ENCODE measurements around the gene GRIK4. TPM values are rescaled to one million over a fixed set of nuclear protein-coding genes. Genes with fewer than 3 reads are reported as not detected.

Gene GRIK4
- total RNA-seq, 1 donor from 2014 or later: 2.2 TPM

- Histone ChIP-seq H2AFZ (ENCODE audit: low read depth, low read length) (no peak overlapping the region), H3K36me3 (ENCODE audit: insufficient read depth, low read length) (no peaks in the 10 kb centered on the region), H3K4me3 (ENCODE audit: insufficient read depth, low read depth, low read length) (no peak overlapping the region), H3K4me1 (ENCODE audit: insufficient read depth, low read length) (no peaks in the 10 kb centered on the region), H3K27ac (ENCODE audit: low read depth, low read length) (no peak overlapping the region), H4K20me1 (ENCODE audit: insufficient read depth, low read length) (no peaks in the 10 kb centered on the region), H3K4me2 (ENCODE audit: low read length) (no peak overlapping the region), H3K27me3 (ENCODE audit: insufficient read depth, low read length) (peaks cover 18% of the 10 kb centered on the region), H3K9me3 (ENCODE audit: insufficient read depth, low read depth, low read length) (no peaks in the 10 kb centered on the region), H3K9ac (ENCODE audit: low read length) (no peak overlapping the region), H3K79me2 (ENCODE audit: insufficient read depth, low read length) (no peaks in the 10 kb centered on the region)
- H3K27me3 Mint-ChIP-seq (ENCODE audit: low read depth, unreplicated experiment): peaks cover 55% of the 10 kb centered on the region
- TF ChIP-seq CTCF (IDR thresholded peaks at IDR 0.05; ENCODE audit: insufficient read depth, low read depth, low read length) (no peak), EZH2 (IDR thresholded peaks at IDR 0.05; ENCODE audit: insufficient read depth, low read length) (no peak)
- peaks cover 9% of the 10 kb centered on the region for H3K36me3 Mint-ChIP-seq (ENCODE audit: low read depth, unreplicated experiment)
- H3K27ac Mint-ChIP-seq (ENCODE audit: unreplicated experiment): no peak overlapping the region
- FAIRE-seq (no peak), DNase-seq (ENCODE audit: low read depth) (no peak)
- H3K9me3 Mint-ChIP-seq (ENCODE audit: unreplicated experiment): no peaks in the 10 kb centered on the region
- no peak overlapping the region for H3K4me3 Mint-ChIP-seq (ENCODE audit: unreplicated experiment)
- no peaks in the 10 kb centered on the region for H3K4me1 Mint-ChIP-seq (ENCODE audit: low read depth, unreplicated experiment)
These were observed 308.2 kb downstream of the GRIK4 start for GRCh38 chr11:120819437-120820365.

DNA sequence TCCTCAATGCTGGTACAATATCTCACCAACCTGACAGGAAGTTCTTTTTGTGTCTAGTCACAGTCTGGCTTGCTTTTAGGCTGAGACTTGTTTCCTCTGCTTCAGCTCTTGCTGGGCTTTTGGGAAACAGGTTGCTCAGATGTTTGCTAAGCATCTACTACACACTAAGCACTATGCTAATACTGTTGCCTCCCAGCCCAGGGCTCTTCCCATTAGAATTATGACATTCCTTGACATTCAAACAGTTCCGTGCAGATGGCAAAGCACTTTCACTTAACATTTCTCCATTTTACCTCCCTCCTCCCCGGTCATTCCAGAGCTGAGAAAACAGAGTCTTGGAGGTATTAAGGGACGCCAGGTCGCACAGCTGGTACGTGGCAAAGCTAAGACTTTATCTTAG, 311.6 kb downstream of the GRIK4 start:
- Mint-ChIP-seq H3K4me3 (ENCODE audit: unreplicated experiment) (no peak overlapping the region), H3K27ac (ENCODE audit: unreplicated experiment) (no peak overlapping the region), H3K9me3 (ENCODE audit: unreplicated experiment) (no peaks in the 10 kb centered on the region), H3K4me1 (ENCODE audit: low read depth, unreplicated experiment) (no peaks in the 10 kb centered on the region), H3K27me3 (ENCODE audit: low read depth, unreplicated experiment) (peaks cover 41% of the 10 kb centered on the region), H3K36me3 (ENCODE audit: low read depth, unreplicated experiment) (peaks cover 5% of the 10 kb centered on the region)
- Histone ChIP-seq H2AFZ (ENCODE audit: low read depth, low read length) (no peak overlapping the region), H4K20me1 (ENCODE audit: insufficient read depth, low read length) (no peaks in the 10 kb centered on the region), H3K4me1 (ENCODE audit: insufficient read depth, low read length) (no peaks in the 10 kb centered on the region), H3K4me3 (ENCODE audit: insufficient read depth, low read depth, low read length) (no peak overlapping the region), H3K36me3 (ENCODE audit: insufficient read depth, low read length) (no peaks in the 10 kb centered on the region), H3K27ac (ENCODE audit: low read depth, low read length) (no peak overlapping the region), H3K9me3 (ENCODE audit: insufficient read depth, low read depth, low read length) (no peaks in the 10 kb centered on the region), H3K4me2 (ENCODE audit: low read length) (no peak overlapping the region), H3K9ac (ENCODE audit: low read length) (no peak overlapping the region), H3K27me3 (ENCODE audit: insufficient read depth, low read length) (peaks cover 10% of the 10 kb centered on the region), H3K79me2 (ENCODE audit: insufficient read depth, low read length) (no peaks in the 10 kb centered on the region)
- FAIRE-seq (no peak), DNase-seq (ENCODE audit: low read depth) (no peak)
- TF ChIP-seq EZH2 (IDR thresholded peaks at IDR 0.05; ENCODE audit: insufficient read depth, low read length) (no peak), CTCF (IDR thresholded peaks at IDR 0.05; ENCODE audit: insufficient read depth, low read depth, low read length) (no peak)

GRCh38 chr11:120824242-120824641, 312.7 kb downstream of the GRIK4 start:
- H3K27me3 ChIP-seq (ENCODE audit: insufficient read depth, low read length): peaks cover 13% of the 10 kb centered on the region
- TF ChIP-seq EZH2 (IDR thresholded peaks at IDR 0.05; ENCODE audit: insufficient read depth, low read length): no peak
- no peak for TF ChIP-seq CTCF (IDR thresholded peaks at IDR 0.05; ENCODE audit: insufficient read depth, low read depth, low read length)
- no peaks in the 10 kb centered on the region for H4K20me1 ChIP-seq (ENCODE audit: insufficient read depth, low read length)
- no peak overlapping the region for H3K4me3 ChIP-seq (ENCODE audit: insufficient read depth, low read depth, low read length)
- H2AFZ ChIP-seq (ENCODE audit: low read depth, low read length): no peak overlapping the region
- H3K4me2 ChIP-seq (ENCODE audit: low read length): no peak overlapping the region
- no peaks in the 10 kb centered on the region for H3K4me1 Mint-ChIP-seq (ENCODE audit: low read depth, unreplicated experiment)
- DNase-seq (ENCODE audit: low read depth): no peak
- H3K79me2 ChIP-seq (ENCODE audit: insufficient read depth, low read length): no peaks in the 10 kb centered on the region
- H3K4me3 Mint-ChIP-seq (ENCODE audit: unreplicated experiment): no peak overlapping the region
- no peak for FAIRE-seq
- H3K9me3 Mint-ChIP-seq (ENCODE audit: unreplicated experiment): no peaks in the 10 kb centered on the region
- H3K36me3 Mint-ChIP-seq (ENCODE audit: low read depth, unreplicated experiment): peaks cover 9% of the 10 kb centered on the region
- H3K9ac ChIP-seq (ENCODE audit: low read length): no peak overlapping the region
- no peaks in the 10 kb centered on the region for H3K4me1 ChIP-seq (ENCODE audit: insufficient read depth, low read length)
- H3K27ac Mint-ChIP-seq (ENCODE audit: unreplicated experiment): no peak overlapping the region
- H3K36me3 ChIP-seq (ENCODE audit: insufficient read depth, low read length): no peaks in the 10 kb centered on the region
- H3K27ac ChIP-seq (ENCODE audit: low read depth, low read length): no peak overlapping the region
- H3K27me3 Mint-ChIP-seq (ENCODE audit: low read depth, unreplicated experiment): peaks cover 37% of the 10 kb centered on the region
- no peaks in the 10 kb centered on the region for H3K9me3 ChIP-seq (ENCODE audit: insufficient read depth, low read depth, low read length)
